ENCODE data around the gene CCDC149. TPM values are rescaled to one million over a fixed set of nuclear protein-coding genes. Genes with fewer than 3 reads are reported as not detected.

CCDC149 gene
- total and polyA plus RNA-seq, 9 of the 15 experiments (the other 6 are each of a cell fraction or from before 2014, with no cell fraction given): 0.04 to 0.18 TPM; not detected in 7

- TF ChIP-seq U2AF1 (optimal IDR thresholded peaks at IDR 0.05; ENCODE audit: low read depth, low read length) (no peak), CBFA2T2 (conservative IDR thresholded peaks at IDR 0.05) (no peak), NR2C2 (CRISPR knock-in tag; IDR thresholded peaks at IDR 0.05) (no peak), NR2C2 (tag; IDR thresholded peaks at IDR 0.05) (no peak), CAMTA2 (CRISPR knock-in tag; conservative IDR thresholded peaks at IDR 0.05) (no peak)
- TF ChIP-seq, protein P1, sequence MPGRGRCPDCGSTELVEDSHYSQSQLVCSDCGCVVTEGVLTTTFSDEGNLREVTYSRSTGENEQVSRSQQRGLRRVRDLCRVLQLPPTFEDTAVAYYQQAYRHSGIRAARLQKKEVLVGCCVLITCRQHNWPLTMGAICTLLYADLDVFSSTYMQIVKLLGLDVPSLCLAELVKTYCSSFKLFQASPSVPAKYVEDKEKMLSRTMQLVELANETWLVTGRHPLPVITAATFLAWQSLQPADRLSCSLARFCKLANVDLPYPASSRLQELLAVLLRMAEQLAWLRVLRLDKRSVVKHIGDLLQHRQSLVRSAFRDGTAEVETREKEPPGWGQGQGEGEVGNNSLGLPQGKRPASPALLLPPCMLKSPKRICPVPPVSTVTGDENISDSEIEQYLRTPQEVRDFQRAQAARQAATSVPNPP (IDR thresholded peaks at IDR 0.05; ENCODE audit: borderline replicate concordance, insufficient read depth, insufficient read length): no peak
Observed at GRCh38 chr4:24856586-24856985, 56.3 kb downstream of the CCDC149 start (continued).

GRCh38 chr4:24855741-24856140 lies 57.1 kb downstream of the CCDC149 start:
- no peaks in the 10 kb centered on the region for H3K9me1 ChIP-seq (ENCODE audit: control insufficient read depth, insufficient read depth, low read length)
- no TSS peak for BruUV-seq (replicated peaks)
- ATAC-seq: no peak
- POLR2A ChIA-PET: interaction anchor here (0.7 kb wide), 1 partner anchor 9 kb away, joined by 3 read pairs; no protein-coding TSS in a partner anchor
- no peaks in the 10 kb centered on the region for H3K79me2 ChIP-seq (ENCODE audit: control insufficient read depth, insufficient read depth, low read length)
- H3K9me3 ChIP-seq (replicated peaks; ENCODE audit: control insufficient read depth, insufficient read depth, low read depth, low read length): no peaks in the 10 kb centered on the region
- TF ChIP-seq, protein P2, sequence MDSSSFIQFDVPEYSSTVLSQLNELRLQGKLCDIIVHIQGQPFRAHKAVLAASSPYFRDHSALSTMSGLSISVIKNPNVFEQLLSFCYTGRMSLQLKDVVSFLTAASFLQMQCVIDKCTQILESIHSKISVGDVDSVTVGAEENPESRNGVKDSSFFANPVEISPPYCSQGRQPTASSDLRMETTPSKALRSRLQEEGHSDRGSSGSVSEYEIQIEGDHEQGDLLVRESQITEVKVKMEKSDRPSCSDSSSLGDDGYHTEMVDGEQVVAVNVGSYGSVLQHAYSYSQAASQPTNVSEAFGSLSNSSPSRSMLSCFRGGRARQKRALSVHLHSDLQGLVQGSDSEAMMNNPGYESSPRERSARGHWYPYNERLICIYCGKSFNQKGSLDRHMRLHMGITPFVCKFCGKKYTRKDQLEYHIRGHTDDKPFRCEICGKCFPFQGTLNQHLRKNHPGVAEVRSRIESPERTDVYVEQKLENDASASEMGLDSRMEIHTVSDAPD (CRISPR knock-in tag; IDR thresholded peaks at IDR 0.05): no peak
- TF ChIP-seq PHF20 (IDR thresholded peaks at IDR 0.05; ENCODE audit: partially characterized antibody) (no peak), FOXA1 (IDR thresholded peaks at IDR 0.05; ENCODE audit: borderline replicate concordance) (no peak), MITF (IDR thresholded peaks at IDR 0.05) (no peak), ZNF75A (CRISPR knock-in tag; IDR thresholded peaks at IDR 0.05) (no peak), TAF7 (tag; IDR thresholded peaks at IDR 0.05) (no peak), TEAD2 (tag; IDR thresholded peaks at IDR 0.05) (no peak), GTF2F1 (IDR thresholded peaks at IDR 0.05; ENCODE audit: low read depth, low read length) (no peak), ILF3 (IDR thresholded peaks at IDR 0.05; ENCODE audit: borderline replicate concordance) (no peak)
- TF ChIP-seq, protein P3, sequence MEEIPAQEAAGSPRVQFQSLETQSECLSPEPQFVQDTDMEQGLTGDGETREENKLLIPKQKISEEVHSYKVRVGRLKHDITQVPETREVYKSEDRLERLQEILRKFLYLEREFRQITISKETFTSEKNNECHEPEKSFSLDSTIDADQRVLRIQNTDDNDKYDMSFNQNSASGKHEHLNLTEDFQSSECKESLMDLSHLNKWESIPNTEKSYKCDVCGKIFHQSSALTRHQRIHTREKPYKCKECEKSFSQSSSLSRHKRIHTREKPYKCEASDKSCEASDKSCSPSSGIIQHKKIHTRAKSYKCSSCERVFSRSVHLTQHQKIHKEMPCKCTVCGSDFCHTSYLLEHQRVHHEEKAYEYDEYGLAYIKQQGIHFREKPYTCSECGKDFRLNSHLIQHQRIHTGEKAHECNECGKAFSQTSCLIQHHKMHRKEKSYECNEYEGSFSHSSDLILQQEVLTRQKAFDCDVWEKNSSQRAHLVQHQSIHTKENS (CRISPR knock-in tag; IDR thresholded peaks at IDR 0.05): no peak
- TF ChIP-seq, protein P4, sequence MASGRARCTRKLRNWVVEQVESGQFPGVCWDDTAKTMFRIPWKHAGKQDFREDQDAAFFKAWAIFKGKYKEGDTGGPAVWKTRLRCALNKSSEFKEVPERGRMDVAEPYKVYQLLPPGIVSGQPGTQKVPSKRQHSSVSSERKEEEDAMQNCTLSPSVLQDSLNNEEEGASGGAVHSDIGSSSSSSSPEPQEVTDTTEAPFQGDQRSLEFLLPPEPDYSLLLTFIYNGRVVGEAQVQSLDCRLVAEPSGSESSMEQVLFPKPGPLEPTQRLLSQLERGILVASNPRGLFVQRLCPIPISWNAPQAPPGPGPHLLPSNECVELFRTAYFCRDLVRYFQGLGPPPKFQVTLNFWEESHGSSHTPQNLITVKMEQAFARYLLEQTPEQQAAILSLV (tag; IDR thresholded peaks at IDR 0.05): no peak
- DNase-seq (ENCODE audit: extremely low read depth in 1 of 4, low spot score in 3 of 4): no peak
- WGBS (ENCODE audit: insufficient coverage, low coverage, missing lambda C conversion rate): 0% methylated on average over 2 of the region's 2 CpGs
- no peak for FAIRE-seq
- CTCF ChIA-PET (ENCODE audit: low intra/inter-chr PET ratio): no interaction called here
- no peak overlapping the region for H3K4me2 ChIP-seq (ENCODE audit: insufficient read depth, low read length)
- H4K20me1 ChIP-seq (replicated peaks; ENCODE audit: control insufficient read depth, insufficient read depth, low read length): no peaks in the 10 kb centered on the region
- in situ Hi-C loops (cut with MboI) (no loop called here), intact Hi-C loops (cut with micrococcal nuclease) (no loop called here)
- no peaks in the 10 kb centered on the region for H3K36me3 ChIP-seq (ENCODE audit: control insufficient read depth, insufficient read depth, low read length)
- H3K9ac ChIP-seq (ENCODE audit: insufficient read depth in 1 of 2, low read depth in 2 of 2, low read length in 2 of 2): no peak overlapping the region
- no peak overlapping the region for H3K27ac ChIP-seq (ENCODE audit: extremely low read depth, low read depth, low read length)
- H3K4me1 ChIP-seq (replicated peaks in 1 of 2; ENCODE audit: control insufficient read depth in 2 of 2, insufficient read depth in 2 of 2, low read length in 2 of 2): no peaks in the 10 kb centered on the region
- H3K4me3 ChIP-seq: no peak overlapping the region
- H3K27me3 ChIP-seq (ENCODE audit: control insufficient read depth in 2 of 2, insufficient read depth in 2 of 2, low read length in 2 of 2): peaks cover 2 to 16% of the 10 kb centered on the region in 2 experiments; a peak in 4 of 5 replicates
- no peak overlapping the region for H2AFZ ChIP-seq (ENCODE audit: low read depth, low read length)
